ENCODE results near the gene BABAM2.
A peak's percentile ranks its signal among the peaks of the same experiment; 100 is the strongest.
"Not testable (repeated sequence)": the region's sequence is repeated elsewhere in the genome, so short reads cannot be mapped to it uniquely, and the experiment has no call there.

Gene BABAM2

DNA sequence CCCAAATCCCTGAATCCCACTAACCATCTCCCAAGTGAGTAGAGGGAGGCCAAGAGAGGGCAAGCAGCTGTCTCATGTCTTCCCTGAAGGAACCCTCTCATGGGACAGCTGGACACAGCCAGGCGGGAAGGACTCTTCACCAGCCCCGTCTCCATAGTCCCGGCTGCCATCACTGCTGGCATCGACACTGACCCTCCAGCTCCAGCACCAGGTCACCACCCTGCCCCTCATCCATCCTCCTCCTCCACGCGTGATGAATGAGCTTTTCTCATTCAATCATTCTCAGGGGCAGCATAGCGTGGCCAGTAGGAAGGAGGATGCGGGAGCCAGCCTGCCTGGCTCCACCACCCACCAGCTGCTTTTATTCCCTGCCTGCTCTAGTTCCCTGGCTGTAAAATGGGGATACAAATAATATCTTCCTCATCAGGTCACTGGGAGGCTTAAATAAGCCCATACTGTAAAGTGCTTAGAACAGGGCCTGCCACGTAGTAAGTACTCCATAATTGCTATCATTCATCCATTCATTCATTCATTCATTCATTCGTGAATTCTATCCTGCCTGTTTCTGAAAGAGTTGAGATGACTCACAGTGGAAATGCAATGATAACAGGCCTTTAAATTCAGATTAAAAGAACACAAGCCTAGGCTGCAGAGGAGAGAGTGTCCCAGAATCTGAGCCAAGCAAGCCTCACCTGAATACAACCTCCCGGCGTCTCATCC, 471.6 kb downstream of the BABAM2 start:
- no peak for DNase-seq (ENCODE audit: low read depth)

DNA sequence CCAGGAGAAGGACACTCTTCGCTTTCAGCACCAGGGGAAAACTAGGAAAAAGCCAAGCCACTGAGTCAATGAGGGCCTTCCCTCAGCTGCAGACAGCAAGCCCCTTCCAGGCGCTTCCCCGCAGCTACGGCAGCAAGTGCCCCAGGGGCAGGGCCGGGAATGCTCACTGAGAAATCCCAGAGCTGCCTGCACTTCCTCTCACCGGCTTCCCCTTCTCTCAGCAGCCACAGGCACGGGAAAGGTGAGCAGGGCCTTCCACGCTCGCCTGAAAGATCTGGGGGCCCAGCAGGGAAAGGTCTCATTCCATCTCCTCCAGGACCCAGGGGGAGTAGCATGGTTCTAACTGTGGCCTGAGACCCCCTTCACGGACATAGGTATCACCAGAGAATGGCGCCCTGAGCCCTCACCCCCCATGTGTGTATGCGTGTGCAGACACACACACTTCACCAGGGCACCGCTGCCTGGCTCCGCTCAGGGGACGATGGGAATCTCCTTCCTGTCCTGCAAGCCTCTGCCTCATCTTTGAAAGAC, 472.5 kb downstream of the BABAM2 start:
- DNase-seq (ENCODE audit: low read depth): no peak

DNA sequence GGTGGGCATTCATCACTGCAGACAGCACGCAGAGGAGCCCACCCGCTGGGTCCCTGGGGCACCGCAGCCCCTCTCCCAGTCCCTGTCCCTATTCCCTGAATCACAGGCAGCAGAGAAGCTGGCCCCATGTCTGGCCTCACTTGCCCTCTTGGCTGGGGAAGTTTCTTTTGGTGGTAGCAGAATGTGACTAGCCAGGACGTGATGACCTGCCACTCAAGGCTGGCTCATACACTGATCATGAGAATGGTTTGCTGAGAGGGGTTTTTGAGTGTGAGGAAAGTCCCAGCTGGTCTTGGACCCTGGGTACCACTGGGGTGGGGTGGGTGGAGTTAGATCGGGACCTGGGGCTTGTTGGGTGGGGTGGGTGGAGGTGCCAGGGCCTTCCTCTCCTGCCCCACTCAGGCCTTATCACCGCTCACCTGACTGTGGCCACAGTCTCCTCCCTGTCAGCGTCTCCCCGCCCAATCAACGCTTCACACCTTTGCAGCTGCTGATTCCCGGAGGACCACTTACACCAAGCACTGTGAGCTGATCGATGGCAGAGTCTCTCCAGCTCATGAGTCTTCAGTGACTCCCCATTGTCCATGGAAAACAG, 473.3 kb downstream of the BABAM2 start:
- DNase-seq (ENCODE audit: low read depth): no peak

DNA sequence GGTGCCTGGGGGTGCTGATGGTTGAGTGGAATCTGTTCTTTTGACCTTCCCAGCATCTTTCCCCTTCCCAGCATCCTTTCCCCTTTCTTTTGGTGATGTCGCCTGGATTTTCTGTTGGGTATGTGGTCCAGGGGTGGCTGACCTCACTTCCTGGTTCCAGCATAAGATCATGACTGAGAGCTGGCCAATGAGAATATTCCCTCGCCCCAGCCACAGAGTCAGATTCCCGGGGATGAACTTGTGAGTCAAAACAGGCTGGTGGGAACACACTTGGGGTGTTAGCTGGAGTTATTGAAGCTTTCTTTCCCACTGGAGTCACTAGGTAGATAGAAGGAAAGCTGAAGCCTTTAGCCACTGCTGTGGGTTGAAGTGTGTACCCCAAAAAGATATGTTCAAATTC, 474.1 kb downstream of the BABAM2 start:
- DNase-seq (ENCODE audit: low read depth): no peak

DNA sequence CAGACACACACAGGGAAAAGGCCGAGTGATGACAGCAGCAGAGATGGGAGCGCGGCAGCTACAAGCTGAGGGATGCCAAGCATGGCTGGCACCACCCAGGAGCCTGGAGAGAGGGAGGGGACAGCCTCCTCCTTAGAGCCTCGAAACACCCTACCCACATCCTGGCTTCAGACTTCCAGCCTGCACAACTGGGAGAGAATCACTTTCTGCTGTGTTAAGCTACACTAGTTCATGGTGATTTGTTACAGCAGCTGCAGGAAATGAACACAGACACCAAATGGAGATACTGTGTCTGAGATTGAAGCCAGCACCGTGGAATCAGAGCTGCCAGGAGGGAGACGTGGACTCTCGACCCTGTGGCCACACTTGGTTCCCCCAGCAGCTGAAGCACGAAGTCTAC, 474.6 kb downstream of the BABAM2 start:
- DNase-seq (ENCODE audit: low read depth): no peak

DNA sequence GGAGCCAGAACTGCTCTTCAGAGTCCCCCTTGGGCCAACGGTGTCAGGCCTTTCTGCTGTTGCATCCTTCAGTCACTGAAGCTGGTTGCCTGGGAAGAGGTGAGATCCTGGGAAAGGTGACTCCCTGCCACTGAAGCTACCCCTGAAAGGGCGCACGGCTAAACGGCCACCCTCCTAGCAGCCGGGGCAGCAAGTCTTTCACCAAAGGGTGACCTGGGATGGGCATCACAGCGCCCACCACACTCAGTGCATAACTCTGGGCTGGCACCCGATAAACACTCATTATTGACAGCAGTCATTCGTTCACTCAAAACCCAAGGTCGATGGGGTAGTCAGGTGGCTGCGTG, 475.6 kb downstream of the BABAM2 start:
- DNase-seq (ENCODE audit: low read depth): no peak

DNA sequence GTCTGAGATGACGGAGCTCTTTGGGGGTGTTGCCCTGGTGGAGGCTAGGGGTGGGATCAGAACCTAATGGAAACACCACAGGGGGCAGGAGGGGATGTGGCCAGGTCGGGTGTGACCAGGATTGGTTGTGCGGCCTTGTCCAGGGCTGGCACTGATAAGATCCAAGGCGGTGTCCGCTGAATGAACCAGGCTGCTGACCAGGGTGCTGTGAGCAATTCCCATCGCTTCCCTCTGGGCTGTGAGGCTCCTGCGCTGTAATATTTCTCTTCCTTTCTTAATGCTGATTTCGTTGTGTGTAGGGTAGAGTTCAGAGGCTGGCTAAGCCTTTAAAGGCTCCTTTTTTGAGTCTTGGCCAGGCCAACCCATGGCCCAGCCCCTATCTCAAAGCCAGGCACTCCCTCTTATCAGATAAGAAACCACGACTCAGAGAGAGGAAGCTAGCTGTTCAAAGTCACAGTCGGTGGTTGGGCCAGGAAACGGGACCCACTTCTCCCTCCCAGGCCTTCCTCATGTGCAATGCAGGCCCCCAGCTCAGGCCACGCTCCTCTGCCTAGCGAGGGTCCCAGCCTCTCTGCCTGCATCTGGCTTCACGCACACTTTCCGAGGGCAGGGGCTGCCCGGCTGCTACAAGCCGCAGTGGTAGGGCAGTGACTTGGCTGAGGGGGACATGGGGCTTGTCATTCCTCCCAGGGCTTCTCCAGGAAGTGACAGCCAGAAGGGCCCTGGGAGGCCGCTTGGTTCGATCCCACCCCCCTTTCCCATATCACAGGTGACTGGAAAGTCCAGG, 476.2 kb downstream of the BABAM2 start:
- DNase-seq (ENCODE audit: low read depth): peak; percentile 43

DNA sequence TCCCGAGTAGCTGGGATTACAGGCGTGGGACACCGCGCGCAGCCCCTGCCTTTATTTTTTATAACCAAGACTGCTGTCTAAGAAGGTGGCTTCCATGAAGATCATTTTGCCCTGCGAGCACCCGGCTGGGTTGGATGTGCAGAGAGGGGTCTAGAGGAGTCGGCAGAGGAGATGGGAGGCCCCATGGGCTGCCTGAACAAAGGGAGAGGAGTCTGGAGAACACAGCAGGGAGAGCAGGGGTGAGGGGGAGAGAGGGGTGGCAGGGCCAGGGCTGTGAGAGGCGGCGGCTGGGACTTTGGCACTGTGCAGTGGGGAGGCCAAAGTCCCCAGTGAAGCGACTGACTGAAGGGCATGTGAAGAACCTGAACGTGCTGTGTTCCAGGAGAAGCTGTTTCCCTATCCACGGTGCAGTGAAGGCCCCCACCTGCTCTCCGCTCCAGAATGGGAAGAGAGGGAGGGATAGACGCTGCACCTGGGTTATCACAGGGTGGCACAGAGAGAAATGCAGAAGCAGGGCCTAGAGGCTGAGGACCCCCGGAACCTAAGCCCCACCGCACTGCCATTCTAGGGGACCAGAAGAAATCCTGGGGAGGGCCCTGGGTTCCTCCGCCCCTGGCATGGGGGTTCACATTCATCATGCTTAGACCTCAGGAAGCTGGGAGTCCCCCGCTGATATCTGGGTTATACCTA, 477.3 kb downstream of the BABAM2 start:
- no peak for DNase-seq (ENCODE audit: low read depth)

DNA sequence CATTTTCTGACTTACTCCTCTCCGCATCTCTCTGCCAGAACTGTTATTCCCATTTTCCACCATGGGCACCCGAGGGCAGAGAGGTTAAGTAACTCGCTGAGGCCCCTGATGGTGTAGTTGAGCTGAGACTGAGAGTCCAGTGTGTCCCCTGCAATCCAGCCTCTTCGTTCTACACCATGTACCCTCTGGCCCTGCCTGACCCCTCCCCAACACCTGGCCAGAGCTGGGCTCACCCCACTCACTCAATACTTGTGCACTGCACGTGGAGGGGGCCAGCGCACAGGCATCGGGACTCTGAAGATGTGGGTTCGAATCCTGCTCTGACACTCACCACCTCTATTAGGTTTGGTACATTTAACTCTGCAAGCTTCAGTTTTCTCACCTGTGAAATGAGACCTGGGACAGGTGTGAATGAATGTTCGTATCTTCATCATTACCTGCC, 477.8 kb downstream of the BABAM2 start:
- no peak for DNase-seq (ENCODE audit: low read depth)

DNA sequence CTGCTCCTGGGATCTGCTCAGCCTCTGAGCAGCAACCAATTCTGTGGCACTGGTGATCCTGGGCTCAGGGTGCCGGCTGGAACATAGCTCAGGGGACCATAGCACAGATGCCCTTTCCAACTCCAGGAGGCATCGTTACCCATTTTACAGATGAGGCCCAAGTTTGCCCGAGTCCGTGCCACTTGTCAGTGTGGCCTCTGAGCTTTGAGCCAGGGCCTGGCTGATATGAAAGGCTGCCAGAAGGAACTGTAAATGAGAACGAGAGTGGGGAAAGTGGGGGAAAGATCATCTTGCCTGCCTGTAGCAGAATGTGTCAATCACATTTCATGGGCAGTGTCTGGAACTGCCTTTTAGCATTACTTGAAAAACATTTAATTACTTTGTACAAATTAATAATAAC, 478.8 kb downstream of the BABAM2 start:
- DNase-seq (ENCODE audit: low read depth): no peak

DNA sequence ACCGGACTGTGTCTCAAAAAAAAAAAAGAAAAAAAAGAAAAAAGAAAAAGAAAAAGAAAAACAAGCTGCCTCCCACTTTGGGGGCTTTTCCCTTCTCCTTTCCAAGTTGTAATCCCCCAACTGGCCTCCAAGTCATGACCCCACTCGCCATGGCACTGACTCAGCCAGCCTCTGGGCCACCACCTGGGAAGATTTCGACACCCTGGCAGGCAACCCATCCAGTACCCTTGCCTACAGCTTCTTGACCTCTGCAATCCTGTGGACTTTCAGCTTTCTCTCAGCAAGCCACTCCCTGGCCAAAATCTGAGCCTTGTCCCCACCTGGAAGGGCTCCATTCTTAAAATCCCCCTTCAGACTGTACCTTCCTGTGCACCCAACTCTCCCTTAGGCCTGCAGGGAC, 479.8 kb downstream of the BABAM2 start:
- no peak for DNase-seq (ENCODE audit: low read depth)

DNA sequence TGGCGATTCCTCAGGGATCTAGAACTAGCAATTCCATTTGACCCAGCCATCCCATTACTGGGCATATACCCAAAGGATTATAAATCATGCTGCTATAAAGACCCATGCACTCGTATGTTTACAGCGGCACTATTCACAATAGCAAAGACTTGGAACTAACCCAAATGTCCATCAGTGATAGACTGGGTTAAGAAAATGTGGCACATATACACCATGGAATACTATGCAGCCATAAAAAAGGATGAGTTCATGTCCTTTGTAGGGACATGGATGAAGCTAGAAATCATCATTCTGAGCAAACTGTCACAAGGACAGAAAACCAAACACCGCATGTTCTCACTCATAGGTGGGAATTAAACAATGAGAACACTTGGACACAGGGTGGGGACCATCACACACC, 481.2 kb downstream of the BABAM2 start:
- DNase-seq (ENCODE audit: low read depth): not testable (repeated sequence)

DNA sequence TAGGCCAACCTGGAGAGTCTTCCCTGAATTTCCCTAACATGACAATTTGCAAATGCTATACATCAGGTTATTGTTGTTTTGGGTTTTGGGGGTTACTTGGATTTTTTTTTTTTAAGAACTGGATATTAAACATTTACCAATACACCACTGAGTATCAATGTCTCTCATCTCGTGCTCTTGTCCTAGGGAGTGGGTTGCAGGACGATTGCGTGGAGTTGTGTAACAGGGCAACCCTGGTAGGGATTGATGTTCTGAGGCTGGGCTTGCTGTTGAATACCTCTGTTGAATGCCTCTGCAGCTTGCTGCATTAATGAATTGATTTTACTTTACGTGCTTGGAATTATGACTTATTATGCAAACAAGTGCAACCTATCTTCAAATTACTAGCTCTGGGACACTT, 483.3 kb downstream of the BABAM2 start:
- no peak for DNase-seq (ENCODE audit: low read depth)

DNA sequence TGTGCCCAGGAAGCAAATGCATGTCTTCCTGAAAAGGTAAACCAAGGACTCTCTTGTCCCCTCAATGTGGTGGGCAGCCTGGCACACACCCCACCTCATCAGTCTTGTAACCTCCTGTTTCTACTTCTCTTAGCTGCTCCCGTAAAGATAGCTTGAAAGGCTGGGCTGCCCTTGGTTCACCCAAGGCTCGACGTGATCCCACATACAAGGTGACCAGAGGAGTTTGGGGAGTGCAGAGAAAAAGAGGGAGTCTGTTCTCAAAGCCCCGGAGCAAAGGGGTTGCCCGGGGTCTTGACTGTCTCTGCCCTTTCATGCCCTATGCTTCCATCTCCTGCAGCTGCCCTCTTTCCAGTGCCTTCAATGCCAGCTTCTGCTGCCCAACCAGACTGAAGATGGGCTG, 483.8 kb downstream of the BABAM2 start:
- no peak for DNase-seq (ENCODE audit: low read depth)

DNA sequence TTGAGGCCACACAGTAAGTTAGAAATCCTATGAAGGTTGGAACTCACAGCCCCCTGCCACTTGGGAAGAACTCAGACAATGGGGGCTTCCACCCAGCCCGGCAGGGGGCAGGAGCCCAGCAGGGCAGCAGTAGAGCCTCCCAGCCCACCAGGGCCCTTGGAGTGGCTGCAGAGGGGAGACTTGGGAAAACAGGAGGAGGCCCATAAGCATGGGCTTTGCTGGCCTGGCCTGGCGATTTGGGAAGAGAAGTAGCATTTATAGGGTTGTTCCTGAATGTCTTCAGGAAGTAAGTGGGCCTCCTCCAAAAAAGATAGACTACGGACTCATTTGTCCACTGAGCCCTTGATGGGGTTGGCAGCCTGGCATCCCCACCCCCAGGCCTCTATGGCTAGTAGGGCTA, 484.7 kb downstream of the BABAM2 start:
- no peak for DNase-seq (ENCODE audit: low read depth)

DNA sequence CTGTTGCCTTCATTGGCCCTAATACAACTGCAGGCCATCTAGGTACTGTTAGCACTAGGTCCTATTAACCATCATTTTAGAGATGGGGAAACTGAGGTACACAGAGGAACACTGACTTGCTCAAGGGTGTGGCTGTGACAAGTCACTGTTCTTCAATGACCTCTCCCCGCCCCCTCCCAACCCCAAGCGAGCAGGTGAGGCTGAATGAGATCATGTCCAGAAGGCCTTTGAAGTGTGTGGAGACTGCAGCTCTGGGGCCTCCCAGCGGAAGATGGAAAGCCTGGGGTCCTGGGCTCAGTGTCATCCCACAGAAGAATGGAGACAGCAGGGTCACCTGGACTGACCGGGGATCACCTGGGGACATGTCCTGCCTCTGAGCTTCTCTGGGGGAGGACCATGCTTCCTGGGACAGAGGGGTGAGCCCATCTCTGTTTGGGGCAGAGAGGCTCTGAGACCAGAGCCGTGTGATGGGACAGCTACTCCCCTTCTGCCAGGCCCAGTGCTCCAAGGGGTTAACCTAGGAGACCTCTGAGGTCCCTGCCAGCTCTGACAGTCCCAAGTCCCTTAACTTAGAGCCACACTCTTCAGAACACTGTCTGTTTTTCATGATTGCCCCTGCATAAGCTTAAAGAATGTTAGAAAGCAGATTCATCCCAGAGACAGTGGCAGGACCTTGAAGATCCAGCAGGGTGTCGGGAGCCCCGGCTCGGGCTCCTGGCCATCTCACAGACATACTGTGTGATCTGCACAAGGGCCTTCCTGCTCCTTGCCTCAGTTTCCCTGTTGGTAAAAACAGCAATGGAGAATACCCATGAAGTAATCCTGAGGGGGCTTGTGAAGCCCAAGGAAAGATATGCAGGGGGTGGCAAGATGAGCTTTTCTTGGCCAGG, 485.5 kb downstream of the BABAM2 start:
- DNase-seq (ENCODE audit: low read depth): no peak

DNA sequence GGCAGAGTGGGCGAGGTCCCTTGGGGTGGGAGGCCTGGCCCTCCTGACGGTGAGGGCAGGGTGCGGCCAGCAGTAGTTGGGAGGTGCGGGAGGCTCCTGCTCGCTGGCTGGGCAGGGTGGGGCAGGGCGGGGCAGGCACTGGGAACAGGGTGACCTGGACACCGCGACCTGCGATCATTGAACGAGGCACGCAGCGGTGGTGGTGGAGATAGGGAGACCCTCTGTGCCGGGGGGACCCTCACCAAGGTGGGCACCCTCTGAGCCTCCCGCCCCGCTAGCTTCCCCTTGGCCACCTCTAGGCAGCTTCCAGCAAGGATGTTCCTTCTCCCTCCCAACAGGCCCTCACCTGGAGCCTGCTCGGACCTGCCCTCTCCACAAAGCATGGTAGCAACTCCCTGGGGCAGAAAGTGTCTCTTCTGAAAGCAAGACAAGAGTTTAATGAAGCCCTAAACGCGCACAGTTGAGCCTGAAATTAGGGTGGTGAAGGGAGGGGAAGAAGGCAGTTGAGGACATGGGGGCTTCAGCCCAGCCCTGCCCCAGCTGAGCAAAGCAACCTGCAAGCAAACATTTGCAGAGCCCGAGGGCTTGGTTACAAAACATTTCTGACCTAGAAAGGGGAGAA, 486.8 kb downstream of the BABAM2 start:
- no peak for DNase-seq (ENCODE audit: low read depth)

DNA sequence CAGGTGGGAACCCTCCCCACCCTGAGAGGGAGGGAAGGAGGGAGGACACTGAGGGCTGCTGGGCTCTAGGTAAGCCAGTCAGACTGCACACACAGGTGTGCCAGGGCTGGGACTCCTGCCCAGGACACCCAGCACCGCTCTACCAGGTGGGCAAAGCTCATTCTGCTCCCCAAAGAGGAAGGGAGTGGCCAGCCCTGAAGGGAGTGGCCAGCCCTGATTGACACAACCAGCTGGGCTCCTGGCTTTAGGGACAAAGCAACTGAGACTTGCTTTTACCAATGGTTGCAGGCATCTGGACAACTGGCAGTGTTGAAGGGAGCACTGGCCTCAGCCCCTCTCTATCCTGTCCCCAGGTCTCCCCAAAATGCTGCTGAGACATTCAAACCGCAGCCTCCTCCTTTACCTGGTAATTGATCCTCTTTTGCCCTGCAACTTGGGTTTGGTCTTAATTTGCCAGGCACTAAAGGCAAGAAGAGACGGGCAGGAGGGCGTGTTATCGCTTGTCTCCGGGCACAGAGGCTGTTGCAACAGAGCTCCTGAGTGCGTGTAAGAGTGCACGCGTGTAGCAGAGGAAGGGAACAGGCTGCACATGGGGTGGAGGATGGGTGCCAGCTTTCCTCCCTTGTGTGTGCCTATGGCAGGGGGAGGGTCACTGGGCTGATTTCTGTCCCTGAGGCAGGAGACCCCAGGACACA, 487.6 kb downstream of the BABAM2 start:
- no peak for DNase-seq (ENCODE audit: low read depth)

DNA sequence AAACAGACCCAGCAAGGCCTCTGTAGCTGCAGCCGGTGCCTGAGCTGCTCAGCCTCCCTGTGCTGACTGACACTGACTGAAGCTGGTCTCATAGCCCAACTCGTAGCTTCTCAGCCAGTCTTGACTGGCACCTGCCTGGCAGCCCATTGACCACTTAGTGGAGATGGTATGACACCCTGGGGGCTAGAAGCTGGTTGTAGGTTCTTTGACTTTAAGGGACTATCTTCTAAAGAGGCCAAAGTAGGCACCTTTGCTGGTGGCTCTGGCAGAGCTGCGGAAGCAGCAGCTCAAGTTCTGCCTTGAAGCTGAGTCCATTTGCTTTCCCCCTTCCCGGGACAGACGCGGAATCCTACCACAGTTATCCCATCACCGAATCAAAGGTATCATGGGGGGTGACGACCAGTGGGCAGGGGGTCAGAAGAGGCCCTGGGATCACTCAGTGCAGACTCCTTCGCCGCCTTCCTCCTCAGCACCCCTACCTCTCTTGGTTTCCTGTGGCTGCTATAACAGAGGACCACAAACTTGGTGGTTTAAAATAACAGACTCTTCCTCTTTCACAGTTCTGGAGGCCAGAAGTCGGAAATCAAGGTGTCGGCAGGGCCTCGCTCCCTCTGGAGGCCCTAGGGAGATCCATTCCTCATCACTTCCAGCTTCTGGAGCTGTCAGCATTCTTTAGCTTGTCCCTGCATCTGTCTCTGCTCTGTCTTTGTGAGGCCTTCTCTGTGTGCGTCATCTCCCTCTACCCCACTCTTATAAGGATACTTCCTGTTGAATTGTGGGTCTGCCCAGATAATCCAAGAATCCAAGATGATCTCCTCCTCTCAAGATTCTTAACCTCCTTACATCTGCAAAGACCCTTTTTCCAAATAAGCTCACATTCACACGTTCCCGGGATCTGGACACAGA, 488.4 kb downstream of the BABAM2 start:
- no peak for DNase-seq (ENCODE audit: low read depth)

Measured in activated T-helper 1 cell treated with Interleukin-2 at 50 U/mL for 16 hours (primary cell).